ENCODE results near the gene DPEP1. TPM values are rescaled to one million over a fixed set of nuclear protein-coding genes. Genes with fewer than 3 reads are reported as not detected.
A peak's percentile ranks its signal among the peaks of the same experiment; 100 is the strongest.

DPEP1 gene
- total RNA-seq, 1 experiment from 2014 or later = 13.6 TPM

- TF ChIP-seq PREB (CRISPR knock-in tag; IDR thresholded peaks at IDR 0.05; ENCODE audit: borderline replicate concordance) (peak; percentile 61; the same call in 1 of the 2 replicates), ZSCAN18 (CRISPR knock-in tag; IDR thresholded peaks at IDR 0.05) (no peak), NR1H2 (CRISPR knock-in tag; IDR thresholded peaks at IDR 0.05) (no peak), ATF6 (CRISPR knock-in tag; IDR thresholded peaks at IDR 0.05) (no peak), FOXP1 (CRISPR knock-in tag; IDR thresholded peaks at IDR 0.05; ENCODE audit: borderline replicate concordance) (no peak), ZNF423 (CRISPR knock-in tag; IDR thresholded peaks at IDR 0.05) (no peak), E2F4 (CRISPR knock-in tag; IDR thresholded peaks at IDR 0.05; ENCODE audit: borderline replicate concordance, low read depth) (no peak), TP53 (CRISPR knock-in tag; IDR thresholded peaks at IDR 0.05) (peak; percentile 61; the same call in 1 of the 2 replicates), ZNF219 (CRISPR knock-in tag; IDR thresholded peaks at IDR 0.05; ENCODE audit: borderline replicate concordance) (0 out of 2 replicates have a peak, but pooled peaks have one; percentile 62), GABPB1 (CRISPR knock-in tag; IDR thresholded peaks at IDR 0.05) (peak; percentile 59), ATF2 (CRISPR knock-in tag; IDR thresholded peaks at IDR 0.05; ENCODE audit: borderline replicate concordance, low read depth) (no peak), ZBTB21 (CRISPR knock-in tag; IDR thresholded peaks at IDR 0.05; ENCODE audit: borderline replicate concordance) (peak; percentile 45; the same call in 1 of the 2 replicates), ZNF317 (CRISPR knock-in tag; IDR thresholded peaks at IDR 0.05; ENCODE audit: borderline replicate concordance, low read depth) (0 out of 2 replicates have a peak, but pooled peaks have one; percentile 8), MAX (CRISPR knock-in tag; IDR thresholded peaks at IDR 0.05) (peak; percentile 43; the same call in 1 of the 2 replicates), FOXK1 (CRISPR knock-in tag; IDR thresholded peaks at IDR 0.05) (peak; percentile 33; the same call in 1 of the 2 replicates)
Observed at GRCh38 chr16:89564476-89565255, 48.8 kb upstream of the DPEP1 start (continued).

GRCh38 chr16:89565256-89565505 is 48.3 kb upstream of the DPEP1 start:
- ChIA-PET CTCF (interaction anchor here (0.9 to 2.7 kb wide), 18 partner anchors 8 to 394 kb away, joined by 3 to 21 read pairs (median 6); partner anchors contain the start of genes CDH15, CPNE7, DPEP1 and SPG7), POLR2A (interaction anchor here (0.6 to 2.0 kb wide), 7 partner anchors 9 to 368 kb away, joined by 3 to 7 read pairs (median 3); partner anchors contain the start of gene CPNE7)
- H3K27me3 Mint-ChIP-seq (ENCODE audit: low read depth) = no peaks in the 10 kb centered on the region
- H3K27ac Mint-ChIP-seq = peak overlapping the region; percentile 96
- DNase-seq (ENCODE audit: low spot score) = peak; percentile 52
- H3K36me3 Mint-ChIP-seq = peaks cover 33% of the 10 kb centered on the region
- no peaks in the 10 kb centered on the region for H3K9me3 Mint-ChIP-seq
- H3K4me3 Mint-ChIP-seq = peak overlapping the region; percentile 99
- peaks cover 48% of the 10 kb centered on the region for H3K4me1 Mint-ChIP-seq
- peak; percentile 37 for ATAC-seq
- TF ChIP-seq E2F5 (CRISPR knock-in tag; IDR thresholded peaks at IDR 0.05) (peak; percentile 47; the same call in 1 of the 2 replicates), ZNF281 (CRISPR knock-in tag; IDR thresholded peaks at IDR 0.05) (no peak; the same call in 1 of the 2 replicates), MAX (CRISPR knock-in tag; IDR thresholded peaks at IDR 0.05) (no peak), E2F1 (CRISPR knock-in tag; IDR thresholded peaks at IDR 0.05) (peak; percentile 51; the same call in 1 of the 2 replicates), ZNF138 (CRISPR knock-in tag; conservative IDR thresholded peaks at IDR 0.05) (no peak)

Measured in WTC11 (cell line).